Activated CD4-positive, alpha-beta T cell treated with anti-CD3 and anti-CD28 coated beads, Interleukin-2, amount 10 ng/mL, durations not matched to agents 7 days and 5 days (primary cell): ENCODE results near the gene ALS2. TPM values are rescaled to one million over a fixed set of nuclear protein-coding genes. Genes with fewer than 3 reads are reported as not detected.

Experiments used
- CTCF ChIA-PET: fragments of 350-600 bp; sonication (Branson Sonifier 250); formaldehyde crosslinking; loops from one replicate; lab custom pipeline; 2021; ENCODE audit warnings: antibody characterized with exemption; lab: Charles Lee
- POLR2A ChIA-PET: fragments of 350-600 bp; sonication (Branson Sonifier 250); formaldehyde crosslinking; loops from one replicate; lab custom pipeline; 2021; ENCODE audit warnings: antibody characterized with exemption; lab: Charles Lee
- DNase-seq: peaks from one replicate; pipeline ENCODE4 v3.0.0-alpha.2; 2020
- H3K27ac Mint-ChIP-seq: one replicate; pipeline ENCODE4 v1.8.0; 2021; ENCODE audit warnings: mild to moderate bottlenecking, moderate library complexity, mixed read lengths
- H3K27me3 Mint-ChIP-seq: one replicate; pipeline ENCODE4 v1.8.0; 2021; ENCODE audit warnings: mixed read lengths
- H3K36me3 Mint-ChIP-seq: one replicate; pipeline ENCODE4 v1.8.0; 2021; ENCODE audit warnings: low read depth, mixed read lengths
- H3K4me1 Mint-ChIP-seq: one replicate; pipeline ENCODE4 v1.8.0; 2021; ENCODE audit warnings: mixed read lengths
- H3K4me3 Mint-ChIP-seq: one replicate; pipeline ENCODE4 v1.8.0; 2021; ENCODE audit warnings: mild to moderate bottlenecking, moderate library complexity, mixed read lengths
- H3K9me3 Mint-ChIP-seq: one replicate; pipeline ENCODE4 v1.8.0; 2021; ENCODE audit warnings: mixed read lengths
- total RNA-seq, 2 experiments: library from RNA; stranded (reverse); gene quantifications; one replicate each; pipeline ENCODE4 v1.2.3, GENCODE V29; 2021

Gene ALS2
- total RNA-seq, 2 experiments from 2014 or later, result 10.7 to 11.7 TPM

DNA sequence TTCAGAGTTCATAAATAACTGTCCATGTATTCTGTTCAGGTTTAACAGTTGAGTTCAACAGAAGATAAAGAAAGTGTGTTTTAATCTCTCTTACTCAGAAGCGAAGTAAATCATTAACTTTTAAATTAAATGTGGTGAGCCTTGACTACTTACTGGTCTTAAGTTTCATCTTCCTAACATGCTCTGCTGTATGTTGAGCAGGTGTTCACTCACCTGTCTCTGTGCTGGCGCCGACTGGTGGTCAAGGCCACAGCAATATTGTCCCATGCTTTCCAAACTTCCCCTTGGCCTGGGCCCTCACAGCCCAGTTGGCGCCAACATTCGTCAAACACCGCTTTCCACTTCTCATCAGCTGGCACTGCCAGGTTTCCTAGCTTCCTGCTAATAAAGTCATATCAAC is 65.3 kb downstream of the ALS2 start:
- Mint-ChIP-seq H3K27ac (no peak overlapping the region), H3K9me3 (peaks cover 6% of the 10 kb centered on the region), H3K36me3 (peaks cover 24% of the 10 kb centered on the region), H3K27me3 (no peaks in the 10 kb centered on the region), H3K4me3 (no peak overlapping the region), H3K4me1 (no peaks in the 10 kb centered on the region)
- ChIA-PET CTCF (no interaction called here), POLR2A (no interaction called here)
- no peak for DNase-seq

DNA sequence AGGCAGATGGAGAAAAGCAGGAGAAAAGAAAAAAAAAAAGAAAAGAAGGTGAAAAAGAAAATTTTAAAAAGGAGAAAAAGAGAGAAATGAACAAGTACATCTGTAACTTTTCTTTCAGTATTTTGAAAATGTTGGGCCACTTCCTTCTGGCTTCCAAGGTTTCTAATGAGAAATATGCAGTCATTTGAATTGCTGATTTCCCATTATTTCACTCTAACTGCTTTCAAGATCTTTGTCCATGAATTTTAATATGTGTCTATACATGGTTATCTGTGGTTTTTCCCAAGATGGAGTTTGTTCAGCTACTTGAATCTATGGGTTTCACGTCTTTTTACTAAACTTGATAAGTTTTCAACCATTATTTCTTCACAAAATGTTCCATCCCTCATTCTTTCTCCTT is 68.0 kb downstream of the ALS2 start:
- no peak overlapping the region for H3K27ac Mint-ChIP-seq
- DNase-seq, result no peak
- no peaks in the 10 kb centered on the region for H3K9me3 Mint-ChIP-seq
- CTCF ChIA-PET, result interaction anchor here (0.6 to 0.8 kb wide), 2 partner anchors 39 to 479 kb away, joined by 3 to 10 read pairs; no protein-coding TSS in a partner anchor
- peaks cover 13% of the 10 kb centered on the region for H3K36me3 Mint-ChIP-seq
- no peaks in the 10 kb centered on the region for H3K27me3 Mint-ChIP-seq
- H3K4me1 Mint-ChIP-seq, result no peaks in the 10 kb centered on the region
- H3K4me3 Mint-ChIP-seq, result no peak overlapping the region
- POLR2A ChIA-PET, result no interaction called here

DNA sequence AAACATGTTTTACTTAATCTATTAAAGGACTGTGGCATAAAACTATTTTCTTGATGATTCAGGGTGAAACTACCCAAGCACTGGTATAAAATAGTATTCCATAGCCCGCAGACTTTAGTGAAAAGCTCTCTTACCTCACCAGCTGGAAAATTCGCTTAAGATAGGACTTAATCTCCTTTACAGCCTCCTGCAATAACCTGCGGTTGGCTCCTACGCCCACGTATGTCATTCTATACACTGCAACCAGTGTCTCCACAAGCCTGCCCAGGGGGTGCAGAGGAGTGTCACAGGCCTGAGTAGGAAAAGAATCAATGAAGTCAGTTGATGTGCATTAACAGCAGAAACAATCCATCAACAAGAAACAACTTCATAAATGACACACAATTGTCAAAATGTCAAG is 71.0 kb downstream of the ALS2 start:
- Mint-ChIP-seq H3K27me3 (no peaks in the 10 kb centered on the region), H3K36me3 (peaks cover 8% of the 10 kb centered on the region), H3K9me3 (no peaks in the 10 kb centered on the region), H3K4me3 (no peak overlapping the region), H3K27ac (no peak overlapping the region), H3K4me1 (peaks cover 5% of the 10 kb centered on the region)
- ChIA-PET POLR2A (no interaction called here), CTCF (interaction anchor here (0.7 kb wide), 2 partner anchors 9 to 429 kb away, joined by 3 to 4 read pairs; no protein-coding TSS in a partner anchor)
- DNase-seq, result no peak

DNA sequence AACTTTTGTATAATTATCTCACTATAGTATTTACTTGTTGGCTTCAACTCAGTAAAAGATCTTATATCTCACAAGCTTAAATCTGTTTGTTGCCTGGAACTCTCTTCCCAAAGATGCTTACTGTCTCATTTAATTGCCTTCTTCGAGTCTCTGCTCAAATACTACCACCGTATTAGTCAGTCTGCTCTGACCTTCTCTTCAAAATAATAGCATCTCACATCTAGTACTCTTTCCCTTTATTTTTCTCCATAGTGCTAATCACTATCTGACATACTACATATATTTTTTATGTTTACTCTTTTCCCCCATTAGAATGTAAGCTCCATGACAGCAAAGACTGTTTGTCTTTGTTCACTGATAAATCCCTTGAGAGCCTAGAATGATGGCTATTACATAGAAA is 71.7 kb downstream of the ALS2 start:
- Mint-ChIP-seq H3K27me3 (no peaks in the 10 kb centered on the region), H3K4me3 (no peak overlapping the region), H3K27ac (no peak overlapping the region), H3K36me3 (peaks cover 8% of the 10 kb centered on the region), H3K4me1 (peaks cover 5% of the 10 kb centered on the region), H3K9me3 (no peaks in the 10 kb centered on the region)
- POLR2A ChIA-PET, result no interaction called here
- DNase-seq, result no peak
- CTCF ChIA-PET, result interaction anchor here (0.7 kb wide), 1 partner anchor 8 kb away, joined by 3 read pairs; no protein-coding TSS in a partner anchor

DNA sequence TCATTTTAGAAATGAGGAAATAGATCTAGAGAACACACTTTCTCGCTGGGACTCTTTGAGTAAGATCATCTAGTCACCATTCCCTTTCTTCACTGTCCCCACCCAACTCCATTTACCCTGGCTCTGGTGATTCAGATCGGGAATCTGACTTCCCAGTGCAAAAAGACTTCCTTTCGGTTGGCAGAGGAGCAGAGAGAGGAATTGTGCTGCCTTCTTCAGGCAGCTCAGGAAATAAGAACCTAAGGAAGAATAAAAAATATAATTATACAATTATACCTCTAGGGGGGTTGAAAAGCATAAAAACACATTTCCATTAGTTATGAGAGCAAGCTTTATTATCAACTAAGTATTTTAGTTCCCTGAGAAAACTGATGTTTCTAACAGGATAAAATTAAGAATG is 73.0 kb downstream of the ALS2 start:
- Mint-ChIP-seq H3K4me3 (no peak overlapping the region), H3K27me3 (no peaks in the 10 kb centered on the region), H3K4me1 (peaks cover 5% of the 10 kb centered on the region), H3K27ac (peak overlapping the region; percentile 31), H3K9me3 (no peaks in the 10 kb centered on the region), H3K36me3 (peaks cover 7% of the 10 kb centered on the region)
- DNase-seq, result no peak
- POLR2A ChIA-PET, result no interaction called here
- CTCF ChIA-PET, result no interaction called here

DNA sequence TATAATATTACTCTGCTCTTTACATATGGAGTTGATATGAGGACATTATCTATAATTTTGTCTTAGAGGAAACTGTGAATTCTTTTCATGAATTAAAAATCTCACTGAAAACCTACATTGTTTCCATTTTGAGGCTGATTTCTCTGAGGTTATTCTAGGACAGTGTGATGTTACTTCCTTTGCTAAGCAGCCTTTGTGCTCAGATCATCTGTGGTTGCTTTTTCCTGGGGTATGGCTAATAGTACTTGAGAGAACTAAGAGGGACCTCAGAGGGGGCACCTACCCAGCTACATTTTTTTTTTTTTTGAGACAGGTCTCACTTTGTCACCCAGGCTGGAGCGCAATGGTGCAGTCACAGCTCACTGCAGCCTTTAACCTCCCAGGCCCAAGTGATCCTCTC is 73.6 kb downstream of the ALS2 start:
- H3K4me1 Mint-ChIP-seq, result peaks cover 5% of the 10 kb centered on the region
- no peak overlapping the region for H3K4me3 Mint-ChIP-seq
- ChIA-PET POLR2A (no interaction called here), CTCF (interaction anchor here (0.5 kb wide), 1 partner anchor 720 kb away, joined by 4 read pairs; no protein-coding TSS in a partner anchor)
- no peak overlapping the region for H3K27ac Mint-ChIP-seq
- no peaks in the 10 kb centered on the region for H3K9me3 Mint-ChIP-seq
- H3K27me3 Mint-ChIP-seq, result no peaks in the 10 kb centered on the region
- H3K36me3 Mint-ChIP-seq, result peaks cover 5% of the 10 kb centered on the region
- no peak for DNase-seq

DNA sequence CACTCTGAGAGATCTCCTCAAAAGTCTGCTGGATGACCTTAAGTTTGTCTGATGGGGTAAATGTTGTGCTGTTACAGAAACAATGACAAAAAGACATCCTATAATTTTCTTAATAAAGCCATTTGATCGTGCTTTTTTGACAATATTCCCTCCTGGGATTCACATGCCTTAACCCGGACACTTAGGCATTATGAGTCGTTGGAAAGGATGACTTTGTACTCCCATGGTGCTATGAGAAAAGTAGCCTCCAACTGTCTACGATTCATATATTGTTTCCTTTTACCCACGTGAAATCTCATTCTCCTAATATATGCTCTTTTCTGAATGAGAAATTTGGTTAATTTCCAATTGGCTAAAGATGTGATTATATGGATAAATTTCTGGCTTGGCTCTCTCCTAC is 76.2 kb downstream of the ALS2 start:
- no peaks in the 10 kb centered on the region for H3K9me3 Mint-ChIP-seq
- H3K4me3 Mint-ChIP-seq, result no peak overlapping the region
- H3K27ac Mint-ChIP-seq, result no peak overlapping the region
- no peak for DNase-seq
- POLR2A ChIA-PET, result no interaction called here
- peaks cover 5% of the 10 kb centered on the region for H3K4me1 Mint-ChIP-seq
- no peaks in the 10 kb centered on the region for H3K27me3 Mint-ChIP-seq
- CTCF ChIA-PET, result interaction anchor here (1.1 kb wide), 1 partner anchor 492 kb away, joined by 3 read pairs; no protein-coding TSS in a partner anchor
- peaks cover 2% of the 10 kb centered on the region for H3K36me3 Mint-ChIP-seq

DNA sequence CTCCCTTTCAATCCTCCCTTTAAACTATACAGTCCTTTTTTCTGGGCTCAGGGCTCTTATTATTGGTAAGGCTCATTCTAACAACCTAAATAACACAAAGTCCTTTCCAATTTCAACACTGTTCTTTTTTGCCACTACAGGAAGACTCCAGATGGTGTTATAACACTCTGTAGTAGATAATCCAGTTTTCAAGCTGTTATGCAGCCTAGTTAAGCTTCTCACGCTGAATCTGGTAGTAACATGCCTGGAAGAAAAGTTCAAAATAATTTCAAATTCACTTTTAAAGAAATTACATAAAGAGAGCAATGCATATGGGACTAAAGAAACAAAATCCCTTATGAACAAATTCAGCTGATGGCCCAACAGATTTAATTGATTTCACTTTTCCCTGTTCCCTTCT is 79.1 kb downstream of the ALS2 start:
- peaks cover 3% of the 10 kb centered on the region for H3K4me1 Mint-ChIP-seq
- DNase-seq, result no peak
- H3K27me3 Mint-ChIP-seq, result no peaks in the 10 kb centered on the region
- H3K4me3 Mint-ChIP-seq, result no peak overlapping the region
- H3K9me3 Mint-ChIP-seq, result no peaks in the 10 kb centered on the region
- no peak overlapping the region for H3K27ac Mint-ChIP-seq
- ChIA-PET CTCF (interaction anchor here (0.5 kb wide), 1 partner anchor 19 kb away, joined by 9 read pairs; no protein-coding TSS in a partner anchor), POLR2A (no interaction called here)
- peaks cover 2% of the 10 kb centered on the region for H3K36me3 Mint-ChIP-seq

DNA sequence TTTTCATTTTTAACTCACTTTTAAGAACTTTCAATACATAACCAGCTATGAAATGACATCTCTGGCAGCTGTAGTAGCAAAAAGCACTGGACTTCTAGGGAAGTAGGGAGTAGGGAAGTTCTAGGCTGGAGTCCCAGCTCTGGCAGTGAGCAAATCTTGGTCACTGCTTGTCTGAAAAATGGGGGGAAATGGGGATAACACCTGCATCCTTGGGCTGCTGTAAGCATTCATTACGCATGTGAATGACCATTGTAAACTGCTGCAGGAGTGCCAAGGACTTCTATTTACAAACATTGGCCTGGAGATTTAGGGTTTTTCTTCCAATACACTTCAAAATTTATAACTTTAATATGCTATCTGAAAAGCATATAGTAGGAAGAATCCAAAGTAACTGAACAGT is 81.3 kb downstream of the ALS2 start:
- Mint-ChIP-seq H3K36me3 (peaks cover 2% of the 10 kb centered on the region), H3K9me3 (no peaks in the 10 kb centered on the region), H3K4me1 (peaks cover 3% of the 10 kb centered on the region), H3K27ac (no peak overlapping the region), H3K27me3 (no peaks in the 10 kb centered on the region), H3K4me3 (no peak overlapping the region)
- DNase-seq, result no peak
- ChIA-PET POLR2A (no interaction called here), CTCF (no interaction called here)

DNA sequence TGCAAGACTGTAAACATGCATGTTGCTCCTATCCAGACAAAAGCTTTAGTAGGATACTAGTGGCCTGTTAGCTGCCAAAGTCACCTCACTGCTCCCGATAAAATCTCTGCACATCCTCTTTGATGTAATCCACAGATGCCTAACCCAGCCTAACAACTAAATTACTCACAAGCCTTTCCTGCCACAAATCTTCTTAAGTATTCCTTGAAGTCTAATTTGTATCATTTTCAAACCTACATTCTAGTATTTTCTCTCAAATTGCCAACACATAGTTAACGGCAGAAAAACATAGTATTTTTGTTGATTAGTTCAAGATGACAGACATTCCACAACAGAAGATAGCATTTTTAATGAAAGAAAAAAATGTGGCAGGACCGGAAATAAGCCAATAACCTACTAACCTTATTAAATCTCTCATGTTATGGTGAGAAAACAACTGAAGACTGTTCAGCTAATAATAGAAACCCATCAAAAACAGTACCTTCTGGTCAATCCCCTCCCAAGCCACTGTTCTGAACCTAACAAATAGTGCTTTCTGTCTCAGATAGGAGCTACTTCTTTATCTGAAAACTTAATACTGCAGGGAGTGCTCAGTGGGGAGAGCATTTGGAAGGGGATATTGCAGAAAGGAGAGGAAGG is 82.0 kb downstream of the ALS2 start, which contains the start of gene MPP4:
Gene MPP4, minus strand, starts transcription at position 57 of the 639 bp plus-strand sequence. CDS start 4,690 bp downstream, outside the sequence.
- Mint-ChIP-seq H3K27me3 (no peaks in the 10 kb centered on the region), H3K4me3 (no peak within 1 kb of the TSS), H3K9me3 (no peaks in the 10 kb centered on the region), H3K36me3 (peaks cover 2% of the 10 kb centered on the region), H3K27ac (no peak within 1 kb of the TSS), H3K4me1 (peaks cover 3% of the 10 kb centered on the region)
- ChIA-PET POLR2A (no interaction called here), CTCF (no interaction called here)
- no peak for DNase-seq

DNA sequence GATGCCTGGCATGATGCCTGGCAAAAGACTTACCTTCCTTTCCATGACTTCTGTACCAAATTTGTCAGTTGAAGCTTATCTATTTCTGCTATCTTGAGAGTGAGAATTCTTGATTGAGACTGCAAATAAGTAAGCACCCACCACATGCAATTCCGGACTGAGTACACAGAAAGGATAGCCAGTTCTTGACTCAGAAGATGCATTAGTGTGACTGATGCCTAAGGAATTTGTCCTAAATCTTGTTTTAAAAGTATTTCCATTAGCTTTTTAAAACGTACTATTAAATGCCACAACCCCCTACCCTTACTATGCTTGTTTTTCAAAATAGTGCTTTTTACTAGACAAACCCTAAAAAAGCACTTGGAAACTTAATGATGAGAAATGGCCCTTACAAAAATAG is 82.8 kb downstream of the ALS2 start:
- no peak overlapping the region for H3K27ac Mint-ChIP-seq
- H3K4me3 Mint-ChIP-seq, result no peak overlapping the region
- CTCF ChIA-PET, result interaction anchor here (0.9 kb wide), 1 partner anchor 9 kb away, joined by 3 read pairs; no protein-coding TSS in a partner anchor
- POLR2A ChIA-PET, result no interaction called here
- H3K4me1 Mint-ChIP-seq, result peaks cover 3% of the 10 kb centered on the region
- H3K27me3 Mint-ChIP-seq, result no peaks in the 10 kb centered on the region
- no peaks in the 10 kb centered on the region for H3K36me3 Mint-ChIP-seq
- no peaks in the 10 kb centered on the region for H3K9me3 Mint-ChIP-seq
- no peak for DNase-seq

DNA sequence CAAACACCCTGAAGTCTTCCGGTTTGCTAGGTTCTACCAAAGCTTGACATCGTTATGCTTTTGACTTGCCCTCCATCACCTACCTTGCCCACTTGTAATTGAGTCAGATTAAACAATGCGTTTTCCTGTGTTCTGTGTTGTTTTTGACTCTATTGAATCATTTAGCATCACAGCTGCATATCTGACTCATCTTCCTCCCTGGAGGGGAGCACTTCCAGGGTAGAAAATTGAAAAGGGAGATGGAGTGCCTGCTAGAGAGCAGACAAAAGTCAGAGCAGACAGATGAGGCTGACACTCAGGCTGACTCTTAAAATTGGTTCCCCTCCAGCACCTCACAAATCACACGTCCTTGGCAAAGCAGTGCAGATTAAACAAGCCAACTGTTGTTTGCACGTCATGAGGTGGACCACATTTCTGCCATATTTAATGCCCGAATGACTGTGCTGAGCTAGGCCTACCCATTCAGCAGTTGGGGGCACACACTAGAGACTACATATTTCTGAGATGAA is 84.5 kb downstream of the ALS2 start:
- no peak overlapping the region for H3K27ac Mint-ChIP-seq
- H3K4me1 Mint-ChIP-seq, result peaks cover 3% of the 10 kb centered on the region
- CTCF ChIA-PET, result interaction anchor here (0.9 kb wide), 1 partner anchor 9 kb away, joined by 3 read pairs; no protein-coding TSS in a partner anchor
- no peaks in the 10 kb centered on the region for H3K27me3 Mint-ChIP-seq
- POLR2A ChIA-PET, result no interaction called here
- H3K9me3 Mint-ChIP-seq, result no peaks in the 10 kb centered on the region
- no peak for DNase-seq
- no peaks in the 10 kb centered on the region for H3K36me3 Mint-ChIP-seq
- H3K4me3 Mint-ChIP-seq, result no peak overlapping the region

DNA sequence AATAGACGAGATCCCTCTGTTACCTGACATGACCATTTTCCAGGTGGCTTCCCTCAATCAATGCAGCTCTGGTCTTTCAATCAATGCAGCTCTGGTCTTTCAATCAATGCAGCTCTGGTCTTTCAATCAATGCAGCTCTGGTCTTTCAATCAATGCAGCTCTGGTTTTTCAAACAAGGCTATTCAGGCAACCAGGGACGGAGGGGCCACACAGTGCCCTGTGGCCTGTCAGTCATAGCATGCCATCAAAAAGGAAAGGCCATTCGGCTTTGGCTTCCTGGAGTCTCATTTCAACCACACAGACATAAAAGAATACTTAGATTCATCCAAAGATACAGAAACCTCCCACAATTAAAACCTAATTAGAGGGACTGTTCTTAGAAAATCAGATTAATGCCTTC is 95.6 kb downstream of the ALS2 start:
- no peak for DNase-seq
- no peaks in the 10 kb centered on the region for H3K9me3 Mint-ChIP-seq
- H3K4me1 Mint-ChIP-seq, result no peaks in the 10 kb centered on the region
- no peak overlapping the region for H3K27ac Mint-ChIP-seq
- ChIA-PET POLR2A (no interaction called here), CTCF (no interaction called here)
- H3K27me3 Mint-ChIP-seq, result peaks cover 20% of the 10 kb centered on the region
- no peak overlapping the region for H3K4me3 Mint-ChIP-seq
- no peaks in the 10 kb centered on the region for H3K36me3 Mint-ChIP-seq
